Stimulated activated CD4-positive, alpha-beta T cell treated with anti-CD3 and anti-CD28 coated beads, Interleukin-1b, Interleukin-23, amount 100 ng/mL, for 1 hour (primary cell): ENCODE measurements around the gene MYO10.

ENCODE experiments used
- DNase-seq, 2 donors: peaks; one replicate each; pipeline ENCODE4 v3.0.0-alpha.2; 2020; ENCODE audit warnings: low read depth in 2 of 2

Gene MYO10

GRCh38 chr5:16812911-16813310 lies 123.2 kb downstream of the MYO10 start:
- DNase-seq, result no peak

DNA sequence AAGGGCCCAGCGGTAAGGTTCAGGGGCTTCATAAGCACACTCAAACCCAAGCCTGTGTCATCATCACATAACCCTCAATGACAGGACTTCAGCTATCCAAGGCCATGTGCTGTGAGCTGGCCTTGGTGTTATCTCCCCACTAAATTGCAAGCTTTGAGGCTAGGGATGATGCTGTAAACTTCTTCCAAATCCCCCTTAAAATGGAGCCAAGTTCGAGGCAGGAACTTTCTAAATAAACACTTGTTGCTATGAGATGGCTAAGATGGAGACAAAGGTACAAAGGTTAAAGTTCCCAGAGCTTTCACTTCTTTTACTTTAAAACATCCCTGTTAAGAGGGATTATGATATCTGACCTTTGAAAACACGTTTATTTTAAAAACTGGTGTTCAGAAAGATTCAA lies 123.6 kb downstream of the MYO10 start:
- DNase-seq, result no peak

- no peak for DNase-seq
These were observed 125.8 kb downstream of the MYO10 start for GRCh38 chr5:16810208-16810854.

- no peak for DNase-seq
These were observed 126.5 kb downstream of the MYO10 start for GRCh38 chr5:16809395-16810207.

- DNase-seq, result no peak
These were observed 127.1 kb downstream of the MYO10 start for GRCh38 chr5:16809010-16809394.

DNA sequence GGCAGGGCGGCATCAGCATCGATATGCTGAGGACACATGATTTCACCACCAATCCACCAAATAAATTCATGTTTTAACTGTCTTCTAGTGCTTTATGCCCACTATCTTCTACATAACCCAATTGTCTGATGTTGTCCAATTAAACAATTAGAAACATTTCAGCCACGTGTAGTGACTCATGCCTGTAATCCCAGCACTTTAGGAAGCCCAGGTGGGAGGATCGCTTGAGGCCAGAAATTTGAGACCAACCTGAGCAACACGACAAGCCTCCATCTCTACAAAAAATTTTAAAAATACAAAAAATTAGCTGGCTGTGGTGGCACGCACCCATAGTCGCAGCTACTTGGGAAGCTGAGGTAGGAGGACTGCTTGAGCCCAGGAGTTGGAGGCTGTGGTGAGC lies 128.1 kb downstream of the MYO10 start:
- DNase-seq, result no peak

DNA sequence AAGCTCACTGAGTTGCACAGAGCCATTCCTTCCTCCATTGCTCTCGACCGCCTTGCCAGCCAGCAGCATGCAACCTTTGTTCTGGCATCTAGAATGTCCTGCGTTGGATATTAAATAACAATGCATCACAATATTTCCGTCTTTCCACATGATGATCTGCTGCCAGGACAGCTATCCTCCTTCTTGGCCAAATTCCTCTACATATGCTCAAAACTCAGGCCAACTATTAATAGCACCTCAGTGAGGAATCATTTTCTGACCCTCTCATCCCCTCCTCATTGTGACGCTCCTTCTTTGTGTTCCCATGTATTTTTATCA lies 128.6 kb downstream of the MYO10 start:
- no peak for DNase-seq

DNA sequence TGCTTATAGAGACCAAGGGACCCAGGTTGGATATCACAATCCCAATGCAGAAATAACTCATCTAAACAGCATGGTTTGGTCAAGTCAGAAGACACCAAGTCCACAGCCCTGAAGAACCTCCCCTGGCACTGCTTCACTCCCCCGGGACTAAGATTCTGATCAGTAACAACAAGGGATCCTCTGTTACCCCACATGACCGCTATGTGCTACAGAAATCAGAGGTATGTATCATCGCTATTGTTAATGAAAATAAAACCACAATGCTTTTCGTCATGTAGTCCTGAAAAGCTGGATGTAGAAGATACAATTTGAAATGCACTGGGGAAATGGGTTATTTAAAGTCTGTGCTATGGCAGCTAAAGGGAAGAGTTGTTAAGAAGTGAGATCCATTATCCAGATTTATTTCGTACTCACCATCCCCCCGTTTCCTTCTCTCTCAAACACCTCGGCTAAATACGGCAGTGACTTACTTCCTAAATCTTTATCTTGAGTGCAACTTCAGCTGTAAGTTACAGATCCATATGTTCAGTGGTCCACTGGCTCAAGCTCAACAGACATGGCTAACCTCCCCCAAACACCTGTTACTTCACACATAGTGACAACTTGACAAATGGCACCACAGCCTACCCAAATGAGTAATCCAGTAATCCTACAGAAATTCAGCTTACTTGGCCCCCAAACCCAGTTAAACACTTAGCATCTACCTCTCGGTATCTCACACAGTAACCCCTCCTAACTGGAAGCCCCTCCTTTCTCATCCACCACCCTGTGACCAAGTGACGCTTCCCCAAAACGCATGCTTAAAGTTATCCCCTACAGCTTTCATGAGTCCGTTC lies 129.2 kb downstream of the MYO10 start:
- DNase-seq, result no peak

- DNase-seq, result no peak
These were observed 130.6 kb downstream of the MYO10 start for GRCh38 chr5:16805486-16805885.

GRCh38 chr5:16803831-16804230 lies 132.3 kb downstream of the MYO10 start:
- DNase-seq, result no peak

DNA sequence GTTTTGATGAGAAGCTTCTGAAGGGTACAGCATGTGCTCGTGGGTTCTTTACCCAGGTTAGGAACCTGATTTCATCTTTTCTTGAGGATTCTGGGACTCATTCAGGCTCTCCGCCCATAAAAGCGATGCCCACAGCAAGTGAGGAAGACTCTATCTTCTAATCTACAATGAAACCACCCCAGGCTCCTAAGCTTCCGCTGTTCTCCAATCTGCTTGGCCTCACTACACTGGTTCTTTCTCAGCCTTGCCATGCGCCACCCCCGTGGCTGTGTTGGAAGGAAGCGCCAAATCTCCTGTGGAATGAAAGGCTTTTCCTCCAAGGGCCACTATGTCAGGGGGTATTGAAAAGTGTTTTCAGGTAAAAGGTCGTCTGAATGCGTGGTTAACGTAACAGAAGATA lies 135.6 kb downstream of the MYO10 start:
- DNase-seq, result no peak

DNA sequence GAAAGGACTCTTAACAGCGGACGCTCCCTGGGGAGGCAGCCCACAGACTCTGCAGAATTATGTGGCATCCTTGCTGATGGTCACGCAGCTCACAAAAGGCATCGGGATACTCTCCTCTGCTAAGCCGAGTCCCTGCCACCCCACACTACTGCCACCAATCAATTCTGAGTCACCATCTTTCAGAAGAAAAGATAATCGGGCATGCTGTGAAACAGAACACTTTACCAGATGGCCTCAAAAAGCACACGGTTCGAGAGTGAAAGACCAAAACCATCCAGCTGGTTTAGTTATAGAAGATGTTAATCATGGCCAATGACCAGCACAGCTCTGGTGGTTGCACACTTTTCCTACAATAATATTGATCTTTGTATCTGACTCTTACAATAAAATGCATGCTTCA lies 136.3 kb downstream of the MYO10 start:
- no peak for DNase-seq

GRCh38 chr5:16797951-16798350 lies 138.1 kb downstream of the MYO10 start:
- no peak for DNase-seq

DNA sequence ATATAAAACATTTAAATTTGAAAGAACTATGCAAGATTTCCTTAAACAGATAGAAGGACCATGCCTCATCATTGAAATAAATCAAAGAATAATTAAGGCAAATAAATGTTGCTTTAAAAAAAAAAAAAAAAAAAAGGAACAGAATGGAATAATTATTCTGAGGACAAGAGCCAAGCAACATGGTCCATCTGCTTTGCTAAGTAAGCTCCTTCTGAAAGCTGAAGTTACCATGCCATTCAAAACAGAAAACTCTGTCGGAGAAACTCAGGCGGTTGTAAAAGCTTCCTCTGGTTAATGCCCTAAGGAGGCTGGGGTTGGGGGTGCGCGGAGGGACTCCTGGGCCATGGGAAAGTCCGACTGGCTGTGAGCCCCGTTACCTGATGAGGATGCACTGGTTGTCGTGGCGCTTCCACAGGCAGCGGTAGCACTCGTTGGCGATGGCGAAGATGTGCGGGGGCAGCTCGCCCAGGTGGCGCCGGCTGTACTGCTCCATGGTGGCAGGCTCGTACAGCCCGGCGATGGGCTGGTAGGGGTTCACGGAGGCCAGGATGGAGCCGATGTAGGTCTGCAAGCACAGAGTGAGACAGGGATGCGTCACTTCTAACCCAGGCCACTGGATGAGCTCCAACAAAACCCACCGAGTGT lies 141.7 kb downstream of the MYO10 start:
- DNase-seq, result no peak

GRCh38 chr5:16792598-16793275 lies 143.4 kb downstream of the MYO10 start:
- no peak for DNase-seq

DNA sequence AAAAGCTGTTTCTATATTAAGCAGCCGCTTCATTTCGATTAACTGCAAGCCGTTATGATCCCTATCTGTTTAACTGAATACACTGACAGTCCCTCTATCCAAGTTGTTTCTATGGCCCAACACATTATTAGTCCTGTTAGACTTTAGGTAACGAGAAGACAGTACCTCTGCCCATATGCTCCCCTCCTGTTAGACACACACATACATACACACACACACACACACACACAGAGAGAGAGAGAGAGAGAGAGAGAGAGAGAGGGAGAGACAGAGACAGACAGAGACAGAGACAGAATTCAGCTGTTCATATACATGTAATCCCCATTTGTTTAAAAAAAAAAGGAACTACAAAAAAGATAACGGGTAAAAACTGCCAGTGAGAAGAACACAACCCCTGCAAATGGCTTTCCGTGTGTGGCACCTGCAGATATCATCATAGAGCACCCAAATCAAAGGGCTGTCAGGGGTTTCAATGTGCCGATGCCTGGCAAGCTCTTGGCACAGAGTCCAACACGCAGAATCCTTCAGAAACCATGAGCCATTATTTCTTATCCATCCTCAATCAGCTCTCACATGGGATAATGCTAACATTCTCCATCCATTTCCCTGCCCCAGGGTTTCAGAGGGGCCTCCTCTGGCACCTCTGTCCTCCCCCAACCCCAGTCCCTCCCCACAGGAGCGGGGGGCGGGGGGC lies 144.0 kb downstream of the MYO10 start:
- DNase-seq, result no peak

GRCh38 chr5:16791036-16791705 lies 144.9 kb downstream of the MYO10 start:
- DNase-seq, result no peak

DNA sequence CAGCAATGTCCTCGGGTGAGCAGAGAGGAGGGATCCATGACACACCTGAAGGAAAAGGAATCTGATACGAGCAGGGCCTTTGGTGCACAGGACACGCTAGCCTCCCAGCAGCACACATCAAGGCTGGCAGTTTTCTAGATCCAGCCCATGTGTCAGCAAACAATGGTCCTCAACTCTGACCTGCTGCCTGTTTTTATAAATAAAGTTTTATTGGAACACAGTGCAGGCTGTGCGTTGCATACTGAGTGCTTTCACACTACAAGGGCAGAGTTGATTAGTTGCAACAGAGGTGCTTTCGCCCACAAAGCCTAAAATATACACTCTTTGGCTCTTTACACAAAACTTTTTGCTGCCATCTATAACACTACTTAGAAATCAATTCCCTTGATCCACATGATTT lies 147.1 kb downstream of the MYO10 start:
- no peak for DNase-seq

GRCh38 chr5:16787278-16787677 lies 148.8 kb downstream of the MYO10 start:
- DNase-seq, result no peak
